Prostate gland (tissue), 2 donors: ENCODE measurements around the gene TNP2.

ENCODE experiments used
- POLR2AphosphoS5 ChIP-seq: sonication (generic); formaldehyde crosslinking; IDR thresholded peaks from one replicate; pipeline ENCODE4 v1.6.1; 2017; ENCODE audit warnings: antibody characterized with exemption
- TF ChIP-seq, protein P1 (sequence below), 4 experiments: fragments of 200-600 bp in 2 of 4; fragments of 450-650 bp in 2 of 4; sonication (generic) in 2 of 4; IDR thresholded peaks; 1 replicate in 3 of 4; 2 replicates in 1 of 4; pipeline ENCODE4 v1.5.1; 2016 to 2019; ENCODE audit warnings: antibody characterized with exemption in 4 of 4, mild to moderate bottlenecking in 2 of 4, moderate library complexity in 2 of 4

DNA sequence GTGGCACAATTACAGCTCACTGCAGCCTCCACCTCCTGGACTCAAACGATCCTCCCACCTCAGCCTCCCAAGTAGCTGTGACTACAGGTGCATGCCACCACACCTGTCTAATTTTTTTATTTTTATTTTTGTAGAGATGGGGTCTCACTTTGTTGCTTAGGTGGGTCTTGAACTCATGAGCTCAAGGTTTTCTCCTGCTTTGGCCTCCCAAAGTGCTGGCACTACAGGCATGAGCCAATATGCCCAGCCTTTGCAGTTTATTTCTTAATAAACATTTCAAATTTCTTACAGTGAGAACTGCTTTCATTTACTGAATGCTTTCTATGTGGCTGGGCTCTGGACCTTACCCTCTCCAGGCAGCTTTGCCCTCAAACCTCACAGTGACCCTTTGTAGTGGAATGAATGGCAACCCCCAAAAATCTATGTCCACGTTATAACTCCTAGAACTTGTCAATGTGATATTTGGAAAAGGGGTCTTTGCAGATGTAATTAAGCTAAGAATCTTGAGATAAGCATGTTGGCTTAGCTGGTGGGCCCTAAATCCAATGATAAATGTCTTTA is 1.6 kb upstream of the TNP2 start:
- TF ChIP-seq, protein P1, sequence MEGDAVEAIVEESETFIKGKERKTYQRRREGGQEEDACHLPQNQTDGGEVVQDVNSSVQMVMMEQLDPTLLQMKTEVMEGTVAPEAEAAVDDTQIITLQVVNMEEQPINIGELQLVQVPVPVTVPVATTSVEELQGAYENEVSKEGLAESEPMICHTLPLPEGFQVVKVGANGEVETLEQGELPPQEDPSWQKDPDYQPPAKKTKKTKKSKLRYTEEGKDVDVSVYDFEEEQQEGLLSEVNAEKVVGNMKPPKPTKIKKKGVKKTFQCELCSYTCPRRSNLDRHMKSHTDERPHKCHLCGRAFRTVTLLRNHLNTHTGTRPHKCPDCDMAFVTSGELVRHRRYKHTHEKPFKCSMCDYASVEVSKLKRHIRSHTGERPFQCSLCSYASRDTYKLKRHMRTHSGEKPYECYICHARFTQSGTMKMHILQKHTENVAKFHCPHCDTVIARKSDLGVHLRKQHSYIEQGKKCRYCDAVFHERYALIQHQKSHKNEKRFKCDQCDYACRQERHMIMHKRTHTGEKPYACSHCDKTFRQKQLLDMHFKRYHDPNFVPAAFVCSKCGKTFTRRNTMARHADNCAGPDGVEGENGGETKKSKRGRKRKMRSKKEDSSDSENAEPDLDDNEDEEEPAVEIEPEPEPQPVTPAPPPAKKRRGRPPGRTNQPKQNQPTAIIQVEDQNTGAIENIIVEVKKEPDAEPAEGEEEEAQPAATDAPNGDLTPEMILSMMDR (IDR thresholded peaks at IDR 0.05), result no peak
- TF ChIP-seq POLR2AphosphoS5, result no peak
